Measurements from ENCODE around the gene CHCHD6. TPM values are rescaled to one million over a fixed set of nuclear protein-coding genes. Genes with fewer than 3 reads are reported as not detected.

The CHCHD6 gene
- total RNA-seq, 3 donors from 2014 or later (not counting 1 experiment from before 2014, with no cell fraction given): 5.3 to 9.9 (median 8.3) TPM

- 89% methylated on average over 4 of the region's 4 CpGs for WGBS (ENCODE audit: insufficient coverage)
- TF ChIP-seq, protein P1, sequence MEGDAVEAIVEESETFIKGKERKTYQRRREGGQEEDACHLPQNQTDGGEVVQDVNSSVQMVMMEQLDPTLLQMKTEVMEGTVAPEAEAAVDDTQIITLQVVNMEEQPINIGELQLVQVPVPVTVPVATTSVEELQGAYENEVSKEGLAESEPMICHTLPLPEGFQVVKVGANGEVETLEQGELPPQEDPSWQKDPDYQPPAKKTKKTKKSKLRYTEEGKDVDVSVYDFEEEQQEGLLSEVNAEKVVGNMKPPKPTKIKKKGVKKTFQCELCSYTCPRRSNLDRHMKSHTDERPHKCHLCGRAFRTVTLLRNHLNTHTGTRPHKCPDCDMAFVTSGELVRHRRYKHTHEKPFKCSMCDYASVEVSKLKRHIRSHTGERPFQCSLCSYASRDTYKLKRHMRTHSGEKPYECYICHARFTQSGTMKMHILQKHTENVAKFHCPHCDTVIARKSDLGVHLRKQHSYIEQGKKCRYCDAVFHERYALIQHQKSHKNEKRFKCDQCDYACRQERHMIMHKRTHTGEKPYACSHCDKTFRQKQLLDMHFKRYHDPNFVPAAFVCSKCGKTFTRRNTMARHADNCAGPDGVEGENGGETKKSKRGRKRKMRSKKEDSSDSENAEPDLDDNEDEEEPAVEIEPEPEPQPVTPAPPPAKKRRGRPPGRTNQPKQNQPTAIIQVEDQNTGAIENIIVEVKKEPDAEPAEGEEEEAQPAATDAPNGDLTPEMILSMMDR (IDR thresholded peaks at IDR 0.05): no peak
Measured at GRCh38 chr3:126939338-126939718, 235.3 kb downstream of the CHCHD6 start.

GRCh38 chr3:126939733-126940132 lies 235.7 kb downstream of the CHCHD6 start:
- DNase-seq: no peak
- Mint-ChIP-seq H3K4me3 (no peak overlapping the region), H3K36me3 (no peaks in the 10 kb centered on the region), H3K27me3 (ENCODE audit: low read depth in 2 of 2) (peaks cover 4 to 7% of the 10 kb centered on the region in 2 donors), H3K27ac (no peak overlapping the region), H3K4me1 (peaks cover 0 to 16% of the 10 kb centered on the region in 2 donors), H3K9me3 (no peaks in the 10 kb centered on the region)
- no peak overlapping the region for H3K4me3 ChIP-seq (ENCODE audit: low read length)
- intact Hi-C loops (cut with micrococcal nuclease): no loop called here
- WGBS (ENCODE audit: insufficient coverage): no CpG with 5 or more reads among the region's 3 CpGs
- no peaks in the 10 kb centered on the region for H3K36me3 ChIP-seq (ENCODE audit: control insufficient read depth, insufficient read depth, low read length)
- H3K27ac ChIP-seq (ENCODE audit: low read length): no peak overlapping the region
- no peaks in the 10 kb centered on the region for H3K4me1 ChIP-seq (ENCODE audit: control insufficient read depth, insufficient read depth, low read length)
- TF ChIP-seq, protein P1 (IDR thresholded peaks at IDR 0.05): no peak
- H3K27me3 ChIP-seq (ENCODE audit: control insufficient read depth, insufficient read depth, low read length): no peaks in the 10 kb centered on the region
- ATAC-seq: no peak
- H3K9me3 ChIP-seq (ENCODE audit: control insufficient read depth, insufficient read depth, low read length): no peaks in the 10 kb centered on the region

More at GRCh38 chr3:126939338-126939718, 235.3 kb downstream of the CHCHD6 start:
- Mint-ChIP-seq H3K27me3 (ENCODE audit: low read depth in 2 of 2) (peaks cover under 1 to 7% of the 10 kb centered on the region in 2 donors), H3K36me3 (no peaks in the 10 kb centered on the region), H3K4me1 (peaks cover 0 to 16% of the 10 kb centered on the region in 2 donors), H3K4me3 (no peak overlapping the region), H3K27ac (no peak overlapping the region), H3K9me3 (no peaks in the 10 kb centered on the region)
- no peak for ATAC-seq
- H3K4me3 ChIP-seq (ENCODE audit: low read length): no peak overlapping the region
- no peaks in the 10 kb centered on the region for H3K36me3 ChIP-seq (ENCODE audit: control insufficient read depth, insufficient read depth, low read length)
- H3K27ac ChIP-seq (ENCODE audit: low read length): no peak overlapping the region
- no peaks in the 10 kb centered on the region for H3K27me3 ChIP-seq (ENCODE audit: control insufficient read depth, insufficient read depth, low read length)
- no peaks in the 10 kb centered on the region for H3K9me3 ChIP-seq (ENCODE audit: control insufficient read depth, insufficient read depth, low read length)
- no peak for DNase-seq
- intact Hi-C loops (cut with micrococcal nuclease): no loop called here
- H3K4me1 ChIP-seq (ENCODE audit: control insufficient read depth, insufficient read depth, low read length): no peaks in the 10 kb centered on the region

DNA sequence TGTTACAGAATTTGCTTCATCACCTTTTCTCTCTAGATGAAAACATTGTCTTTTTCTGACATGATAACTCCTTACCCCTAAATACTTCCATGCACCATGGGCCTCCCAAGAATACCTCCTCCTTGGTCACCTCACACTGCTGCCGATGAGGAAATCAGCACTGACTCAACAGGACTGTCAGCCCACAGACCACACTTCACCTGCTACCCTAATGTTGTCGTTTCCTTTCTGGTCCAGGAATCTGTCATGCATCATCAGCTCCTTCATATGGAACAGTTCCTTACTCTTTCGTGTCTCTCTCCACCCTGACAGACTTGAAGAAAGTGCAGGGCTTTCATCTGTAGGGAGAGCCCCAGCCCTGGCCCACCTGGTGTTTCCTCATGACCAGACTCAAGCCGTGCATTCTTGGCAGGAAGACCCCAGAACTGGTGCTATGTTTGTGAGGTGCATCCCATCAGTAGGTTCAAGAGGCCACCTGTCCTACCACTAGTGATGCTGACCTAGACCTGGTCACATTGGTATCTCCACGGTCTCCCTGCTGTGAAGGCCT lies 237.8 kb downstream of the CHCHD6 start:
- intact Hi-C loops (cut with micrococcal nuclease): no loop called here
- H3K36me3 Mint-ChIP-seq: no peaks in the 10 kb centered on the region
- Histone ChIP-seq H3K27ac (ENCODE audit: low read length) (no peak overlapping the region), H3K27me3 (ENCODE audit: control insufficient read depth, insufficient read depth, low read length) (no peaks in the 10 kb centered on the region), H3K9me3 (ENCODE audit: control insufficient read depth, insufficient read depth, low read length) (no peaks in the 10 kb centered on the region), H3K4me1 (ENCODE audit: control insufficient read depth, insufficient read depth, low read length) (no peaks in the 10 kb centered on the region), H3K4me3 (ENCODE audit: low read length) (no peak overlapping the region), H3K36me3 (ENCODE audit: control insufficient read depth, insufficient read depth, low read length) (no peaks in the 10 kb centered on the region)
- DNase-seq (no peak), ATAC-seq (no peak)
- H3K27me3 Mint-ChIP-seq (ENCODE audit: low read depth in 2 of 2): peaks cover 7% of the 10 kb centered on the region in 2 donors
- TF ChIP-seq, protein P1 (IDR thresholded peaks at IDR 0.05): no peak
- peak overlapping the region in 1 of 2 donors; percentile 39 for H3K27ac Mint-ChIP-seq
- no peaks in the 10 kb centered on the region for H3K9me3 Mint-ChIP-seq
- H3K4me3 Mint-ChIP-seq: no peak overlapping the region
- 76% methylated on average over 4 of the region's 5 CpGs for WGBS (ENCODE audit: insufficient coverage)
- peaks cover 0 to 11% of the 10 kb centered on the region in 2 donors for H3K4me1 Mint-ChIP-seq
